Adrenal gland (tissue), 12 donors: Measurements from ENCODE around the gene KBTBD4. TPM values are rescaled to one million over a fixed set of nuclear protein-coding genes. Genes with fewer than 3 reads are reported as not detected.
A peak's percentile ranks its signal among the peaks of the same experiment; 100 is the strongest.

Experiments used
- DNase-seq, 7 donors: peaks; one replicate each; pipeline ENCODE4 v3.0.0-alpha.2; 2019 to 2020
- H3K27ac ChIP-seq, 5 donors: fragments of 200-600 bp; sonication (generic) in 4 of 5; 1 replicate in 3 of 5; 2 replicates in 2 of 5; pipeline versions ENCODE4 v1.5.1 to v1.8.0; 2016 to 2020; ENCODE audit warnings: mild to moderate bottlenecking in 1 of 5
- H3K27me3 ChIP-seq: fragments of 200-600 bp; 2 replicates; pipeline ENCODE4 v1.8.0; 2021
- H3K36me3 ChIP-seq, 2 donors: fragments of 200-600 bp; replicated peaks in 1 of 2; 1 replicate in 1 of 2; 2 replicates in 1 of 2; pipeline versions ENCODE4 v1.5.1 to v1.8.0; 2018 to 2022
- H3K4me1 ChIP-seq, 2 donors: fragments of 200-600 bp; replicated peaks in 1 of 2; 1 replicate in 1 of 2; 2 replicates in 1 of 2; pipeline versions ENCODE4 v1.5.1 to v1.8.0; 2018 to 2021
- H3K4me3 ChIP-seq, 4 donors: fragments of 200-600 bp; sonication (generic) in 3 of 4; one replicate each; pipeline ENCODE4 v1.5.1; 2016 to 2018
- H3K9me3 ChIP-seq, 3 donors: fragments of 200-600 bp; sonication (generic) in 1 of 3; replicated peaks in 1 of 3; 1 replicate in 2 of 3; 2 replicates in 1 of 3; pipeline versions ENCODE4 v1.5.1 to v1.8.0; 2016 to 2021
- CTCF ChIP-seq, 6 experiments: fragments of 450-650 bp in 4 of 6; fragments of 200-600 bp in 2 of 6; sonication (generic) in 1 of 6; IDR thresholded peaks; 1 replicate in 5 of 6; 2 replicates in 1 of 6; pipeline versions ENCODE4 v1.5.1 to v1.8.0; 2016 to 2021; ENCODE audit warnings: antibody characterized with exemption in 6 of 6, mild to moderate bottlenecking in 2 of 6, moderate library complexity in 1 of 6
- POLR2A ChIP-seq, 2 donors: fragments of 450-650 bp; IDR thresholded peaks; one replicate each; pipeline ENCODE4 v1.6.1; 2017; ENCODE audit warnings: antibody characterized with exemption in 2 of 2, mild to moderate bottlenecking in 2 of 2, moderate library complexity in 1 of 2
- WGBS, 4 donors: extraction: QIAGEN DNeasy Blood & Tissue Kit in 2 of 4; methylation state at CpG; one replicate each; pipeline versions ENCODE4 v1.1.5 to v1.1.7; 2013 to 2017; 5-methylcytosine and 5-hydroxymethylcytosine counted together
- intact Hi-C, 2 donors: fragments of 100-400 bp; cut with DNase I; formaldehyde crosslinking; loops; one replicate each; pipeline versions ENCODE4 v1.14.1 to v1.15.0; 2022 to 2023
- polyA plus RNA-seq, 3 donors: library from polyadenylated mRNA; stranded (reverse); fragments of 200-250 nt in 2 of 3; fragments of 350-450 nt in 1 of 3; fragmentation: Illumina TruSeq in 1 of 3; extraction: RNeasy Lipid Tissue Mini Kit (QIAGEN cat#74804) in 1 of 3; gene quantifications; one replicate each; pipeline ENCODE4 v1.2.3, GENCODE V29; 2013 to 2014
- total RNA-seq, 9 donors: library from RNA; depleted of rRNA in 4 of 9; stranded (reverse); fragments of >200 nt in 4 of 9; fragments of 120-200 nt in 1 of 9; fragmentation: NEBNext Ultra II Directional in 1 of 9; extraction: Animal tissue kit (Norgen Biotek cat#: 25700) in 1 of 9; gene quantifications; one replicate each; pipeline versions ENCODE4 v1.1.0 to v1.2.4, GENCODE V29; 2013 to 2023
- donor health status: healthy with polysubstance abuse.
- donor health status: Bipolar disorder and iron deficiency.
- donor health status: DM: yes; HTN: yes; CAD: no.
- donor health status: DM: no; HTN: no; CAD: no.
- donor health status: DM: no; HTN: no; CAD: no.
- donor health status: DM: yes; HTN: yes; CAD: no.

The KBTBD4 gene
- total and polyA plus RNA-seq, 12 donors: 8.2 to 32.7 (median 25.6) TPM

DNA sequence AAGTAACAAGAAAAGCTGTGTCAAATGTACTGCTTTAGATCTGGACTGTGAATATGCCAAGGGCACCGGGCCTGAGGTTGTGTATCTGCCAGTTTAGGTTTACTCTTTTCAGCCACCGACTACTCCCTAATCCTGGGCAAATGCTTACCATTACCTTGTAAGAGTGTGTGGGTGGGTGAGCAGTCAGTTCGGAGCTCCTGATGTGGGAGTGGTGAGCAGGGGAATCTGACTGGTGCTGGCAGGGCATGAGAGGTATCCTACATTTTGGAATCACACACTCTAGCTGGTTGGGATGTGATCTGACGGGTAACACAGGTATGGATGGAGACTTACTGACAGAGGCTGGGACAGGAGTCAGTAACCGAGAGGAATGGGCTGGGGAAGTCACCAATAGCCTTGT, 5.1 kb upstream of the KBTBD4 start:
- no peak for TF ChIP-seq POLR2A (IDR thresholded peaks at IDR 0.05)
- TF ChIP-seq CTCF (IDR thresholded peaks at IDR 0.05): no peak
- Histone ChIP-seq H3K4me3 (no peak overlapping the region), H3K27me3 (no peaks in the 10 kb centered on the region), H3K36me3 (peaks cover 0 to 49% of the 10 kb centered on the region in 2 donors), H3K27ac (no peak overlapping the region), H3K4me1 (peaks cover 7 to 9% of the 10 kb centered on the region in 2 donors), H3K9me3 (no peaks in the 10 kb centered on the region)
- 87 to 91% (median 89%) methylated on average over 5 of the region's 5 CpGs for WGBS, 4 donors
- no peak for DNase-seq
- intact Hi-C loops: no loop called here

DNA sequence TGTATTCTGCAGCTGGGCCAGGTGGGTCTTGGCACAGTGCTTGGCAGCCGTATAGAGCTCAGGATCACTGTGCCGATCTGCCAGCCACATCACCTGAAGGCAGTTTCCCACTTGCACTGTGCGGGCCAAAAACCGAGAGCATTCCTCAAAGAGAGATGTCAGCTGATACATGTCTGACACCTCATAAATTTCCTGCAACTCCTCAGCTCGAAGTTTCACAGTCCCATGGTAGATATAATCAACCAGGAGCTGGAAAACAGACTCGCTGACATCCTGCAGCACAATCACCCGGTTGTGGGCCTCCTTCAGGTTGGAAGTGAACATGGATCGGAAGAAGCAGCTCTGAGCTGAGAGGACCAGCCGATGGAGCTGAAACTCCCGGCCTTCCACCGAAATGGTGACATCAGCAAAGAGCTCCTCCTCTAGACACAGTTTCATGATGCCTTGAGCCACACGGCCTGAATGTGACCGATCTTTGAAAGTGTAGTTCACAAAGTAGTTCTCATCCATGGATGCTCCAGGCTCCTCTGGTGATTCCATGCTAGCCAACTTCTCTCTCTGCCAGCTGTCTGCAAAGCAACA, 1.2 kb downstream of the KBTBD4 start:
- no peaks in the 10 kb centered on the region for H3K27me3 ChIP-seq
- H3K27ac ChIP-seq: peak overlapping the region in 1 of 5 donors; percentile 91
- no peak for DNase-seq
- TF ChIP-seq POLR2A (IDR thresholded peaks at IDR 0.05) (no peak), CTCF (IDR thresholded peaks at IDR 0.05) (no peak)
- intact Hi-C loops: no loop called here
- peaks cover 0 to 54% of the 10 kb centered on the region in 2 donors for H3K36me3 ChIP-seq
- H3K4me3 ChIP-seq: peak overlapping the region in 1 of 4 donors; percentile 81
- H3K4me1 ChIP-seq: peaks cover 18 to 25% of the 10 kb centered on the region in 2 donors
- no peaks in the 10 kb centered on the region for H3K9me3 ChIP-seq
- 56 to 67% (median 63%) methylated on average over 4 to 13 of the region's 13 CpGs for WGBS, 4 donors

DNA sequence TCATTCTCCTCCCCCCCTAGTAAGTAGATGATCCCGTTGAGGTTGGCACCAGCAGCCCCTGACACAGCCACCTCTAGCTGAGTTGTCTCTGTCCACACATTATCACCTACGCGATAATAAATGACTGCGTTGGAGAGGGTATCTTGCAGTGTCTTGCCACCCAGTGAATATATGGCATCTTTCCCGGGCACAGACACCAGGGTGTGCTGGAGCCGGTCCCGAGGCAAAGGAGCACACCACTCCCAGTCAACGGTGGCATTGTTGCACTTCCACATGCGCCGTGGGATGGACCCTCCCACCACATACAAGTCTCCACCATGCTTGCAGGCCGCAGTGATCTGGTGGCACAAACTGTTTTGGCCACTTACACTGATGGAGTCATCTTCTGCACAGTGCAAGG, 5.4 kb downstream of the KBTBD4 start:
- Histone ChIP-seq H3K9me3 (no peaks in the 10 kb centered on the region), H3K27me3 (no peaks in the 10 kb centered on the region), H3K27ac (no peak overlapping the region), H3K36me3 (peaks cover 0 to 54% of the 10 kb centered on the region in 2 donors), H3K4me1 (peaks cover 11 to 14% of the 10 kb centered on the region in 2 donors), H3K4me3 (no peak overlapping the region)
- DNase-seq: no peak
- TF ChIP-seq CTCF (IDR thresholded peaks at IDR 0.05) (no peak), POLR2A (IDR thresholded peaks at IDR 0.05) (no peak)
- intact Hi-C loops: no loop called here
- WGBS, 4 donors: 85 to 89% (median 87%) methylated on average over 4 to 11 of the region's 11 CpGs

GRCh38 chr11:47572715-47573255, 6.0 kb downstream of the KBTBD4 start:
- Histone ChIP-seq H3K27ac (no peak overlapping the region), H3K9me3 (no peaks in the 10 kb centered on the region), H3K27me3 (no peaks in the 10 kb centered on the region), H3K4me1 (peaks cover 6 to 9% of the 10 kb centered on the region in 2 donors), H3K4me3 (no peak overlapping the region), H3K36me3 (peaks cover 0 to 54% of the 10 kb centered on the region in 2 donors)
- no peak for DNase-seq
- TF ChIP-seq POLR2A (IDR thresholded peaks at IDR 0.05) (no peak), CTCF (IDR thresholded peaks at IDR 0.05) (no peak)
- WGBS, 4 donors: 47 to 56% (median 49%) methylated on average over 5 to 8 of the region's 8 CpGs
- intact Hi-C loops: no loop called here
